Endothelial cell of umbilical vein (primary cell): ENCODE data around the gene CHD6. TPM values are rescaled to one million over a fixed set of nuclear protein-coding genes. Genes with fewer than 3 reads are reported as not detected.

Experiments
- BruUV-seq: library from RNA; stranded (reverse); fragments of 400-500 nt; replicated peaks from 2 replicates; lab custom pipeline; 2021; lab: Mats Ljungman, UMichigan
- CTCF ChIA-PET: fragments of 300-600, 350-600 bp; sonication (Branson Sonifier 250); formaldehyde crosslinking; loops from one replicate; lab custom pipeline; 2021; ENCODE audit warnings: antibody characterized with exemption, inconsistent platforms; lab: Charles Lee
- POLR2A ChIA-PET: fragments of 300-600, 350-600 bp; sonication (Branson Sonifier 250); formaldehyde crosslinking; loops from one replicate; lab custom pipeline; 2021; ENCODE audit warnings: antibody characterized with exemption, inconsistent platforms; lab: Charles Lee
- DNase-seq: peaks from one replicate; pipeline ENCODE4 v3.0.0-alpha.2; 2011; ENCODE audit warnings: low read depth, low spot score
- FAIRE-seq: peaks from 2 replicates; lab custom pipeline; 2011; peaks lifted over from hg19 to GRCh38; lab: Jason Lieb, UNC
- H2AFZ ChIP-seq: 2 replicates; pipeline ENCODE4 v1.6.0; 2012; ENCODE audit warnings: low read depth, low read length, control low read depth, inconsistent platforms
- H3K27ac ChIP-seq: 2 replicates; pipeline ENCODE4 v1.5.1; 2011; ENCODE audit warnings: low read depth, mild to moderate bottlenecking, control low read depth, low read length, moderate library complexity; ENCODE audit not compliant: insufficient read depth
- H3K27me3 ChIP-seq, 2 experiments: 2 replicates each; pipeline versions ENCODE4 v1.6.0 to v1.6.1; 2011; ENCODE audit warnings: low read length in 2 of 2, mixed read lengths in 1 of 2; ENCODE audit not compliant: control insufficient read depth in 2 of 2, insufficient read depth in 2 of 2
- H3K36me3 ChIP-seq, 2 experiments: 2 replicates in 1 of 2; 3 replicates in 1 of 2; pipeline ENCODE4 v1.5.1; 2011; ENCODE audit warnings: low read length in 2 of 2, mild to moderate bottlenecking in 1 of 2, moderate library complexity in 1 of 2; ENCODE audit not compliant: control insufficient read depth in 2 of 2, insufficient read depth in 2 of 2; ENCODE audit errors: extremely low read depth in 1 of 2
- H3K4me1 ChIP-seq: 3 replicates; pipeline ENCODE4 v1.5.1; 2011; ENCODE audit warnings: mild to moderate bottlenecking, low read length; ENCODE audit not compliant: control insufficient read depth, insufficient read depth; ENCODE audit errors: extremely low read depth
- H3K4me2 ChIP-seq: 2 replicates; pipeline ENCODE4 v1.6.1; 2011; ENCODE audit warnings: low read length, control low read depth, mixed read lengths; ENCODE audit not compliant: insufficient read depth
- H3K4me3 ChIP-seq, 3 experiments: fragments of 200-600 bp in 1 of 3; sonication (generic), shearing (Covaris generic) in 1 of 3; replicated peaks in 1 of 3; 2 replicates each; pipeline ENCODE4 v1.5.1; 2011 to 2016; ENCODE audit warnings: control low read depth in 3 of 3, low read length in 3 of 3, mild to moderate bottlenecking in 2 of 3, inconsistent platforms in 1 of 3, low read depth in 1 of 3, moderate library complexity in 1 of 3; ENCODE audit not compliant: insufficient read depth in 1 of 3
- H3K79me2 ChIP-seq: 2 replicates; pipeline ENCODE4 v1.6.0; 2012; ENCODE audit warnings: low read length, inconsistent platforms; ENCODE audit not compliant: control insufficient read depth, insufficient read depth
- H3K9ac ChIP-seq: replicated peaks from 2 replicates; pipeline ENCODE3; 2011; ENCODE audit warnings: low read length, control low read depth; ENCODE audit not compliant: insufficient read depth; ENCODE audit errors: extremely low read depth
- H3K9me1 ChIP-seq: replicated peaks from 3 replicates; pipeline ENCODE4 v1.6.0; 2011; ENCODE audit warnings: mild to moderate bottlenecking, low read length; ENCODE audit not compliant: control insufficient read depth, insufficient read depth; ENCODE audit errors: extremely low read depth
- H3K9me3 ChIP-seq: replicated peaks from 2 replicates; pipeline ENCODE4 v1.5.1; 2012; ENCODE audit warnings: low read length, inconsistent platforms; ENCODE audit not compliant: control insufficient read depth, insufficient read depth
- H4K20me1 ChIP-seq: replicated peaks from 2 replicates; pipeline ENCODE3; 2011; ENCODE audit warnings: mild to moderate bottlenecking, low read length; ENCODE audit not compliant: control insufficient read depth, insufficient read depth; ENCODE audit errors: extremely low read depth
- GATA2 ChIP-seq: IDR thresholded peaks from 2 replicates; pipeline ENCODE4 v1.7.0; 2011; ENCODE audit warnings: low read depth, mild to moderate bottlenecking, moderate library complexity, mixed read lengths, low read length; ENCODE audit not compliant: insufficient read length, insufficient read depth
- POLR2A ChIP-seq: IDR thresholded peaks from 2 replicates; pipeline ENCODE4 v1.6.1; 2012; ENCODE audit warnings: low read depth, mild to moderate bottlenecking, control low read depth, low read length
- POLR2AphosphoS5 ChIP-seq: IDR thresholded peaks from 2 replicates; pipeline ENCODE4 v1.6.1; 2012; ENCODE audit warnings: low read depth, mild to moderate bottlenecking, control low read depth, low read length, moderate library complexity; ENCODE audit not compliant: insufficient read depth
- dilution Hi-C: fragments of 300-500 bp; cut with MboI; formaldehyde crosslinking; loops from one replicate; pipeline ENCODE4 v1.15.0; 2019; ENCODE audit warnings: low sequenced_read_pairs; ENCODE audit not compliant: extremely low pct_ligation_motif_present
- intact Hi-C: fragments of 100-400 bp; cut with micrococcal nuclease; formaldehyde crosslinking; loops from one replicate; pipeline ENCODE4 v1.10.0; 2022
- polyA plus RNA-seq, 4 experiments: library from polyadenylated mRNA; depleted of rRNA in 3 of 4; stranded (reverse) in 3 of 4; unstranded in 1 of 4; fragments of >200 nt; gene quantifications; 2 replicates each; pipeline versions ENCODE4 v1.2.1 to v1.2.3, GENCODE V29; 2011 to 2012; ENCODE audit warnings: missing spikeins in 1 of 4
- total RNA-seq: library from RNA; stranded (reverse); gene quantifications from 2 replicates; pipeline ENCODE4 v1.2.3, GENCODE V29; 2021
- TF ChIP-seq, protein P1 (sequence below), 2 donors: IDR thresholded peaks; 1 replicate in 1 of 2; 2 replicates in 1 of 2; pipeline ENCODE4 v1.5.1; 2011; ENCODE audit warnings: low read length in 2 of 2, mild to moderate bottlenecking in 2 of 2, moderate library complexity in 2 of 2, control low read depth in 1 of 2, inconsistent platforms in 1 of 2, low read depth in 1 of 2; ENCODE audit not compliant: insufficient read depth in 1 of 2; ENCODE audit errors: extremely low read depth in 1 of 2

CHD6 gene
- total and polyA plus RNA-seq, 2 donors (not counting 3 experiments of a cell fraction or from before 2014, with no cell fraction given), result 7.2 to 33.7 TPM

GRCh38 chr20:41382791-41383305, 235.3 kb downstream of the CHD6 start:
- Histone ChIP-seq H2AFZ (no peak overlapping the region), H3K79me2 (no peaks in the 10 kb centered on the region), H3K9ac (no peak overlapping the region), H3K4me3 (no peak overlapping the region), H3K4me2 (no peak overlapping the region), H4K20me1 (no peaks in the 10 kb centered on the region), H3K9me3 (no peaks in the 10 kb centered on the region), H3K9me1 (no peaks in the 10 kb centered on the region), H3K4me1 (no peaks in the 10 kb centered on the region), H3K27me3 (peaks cover 2 to 6% of the 10 kb centered on the region in 2 experiments), H3K36me3 (no peaks in the 10 kb centered on the region), H3K27ac (no peak overlapping the region)
- ChIA-PET POLR2A (no interaction called here), CTCF (interaction anchor here (1.0 kb wide), 1 partner anchor 9 kb away, joined by 3 read pairs; no protein-coding TSS in a partner anchor)
- DNase-seq (no peak), FAIRE-seq (no peak)
- BruUV-seq, result no TSS peak
- intact Hi-C loops (no loop called here), dilution Hi-C loops (no loop called here)
- TF ChIP-seq, protein P1, sequence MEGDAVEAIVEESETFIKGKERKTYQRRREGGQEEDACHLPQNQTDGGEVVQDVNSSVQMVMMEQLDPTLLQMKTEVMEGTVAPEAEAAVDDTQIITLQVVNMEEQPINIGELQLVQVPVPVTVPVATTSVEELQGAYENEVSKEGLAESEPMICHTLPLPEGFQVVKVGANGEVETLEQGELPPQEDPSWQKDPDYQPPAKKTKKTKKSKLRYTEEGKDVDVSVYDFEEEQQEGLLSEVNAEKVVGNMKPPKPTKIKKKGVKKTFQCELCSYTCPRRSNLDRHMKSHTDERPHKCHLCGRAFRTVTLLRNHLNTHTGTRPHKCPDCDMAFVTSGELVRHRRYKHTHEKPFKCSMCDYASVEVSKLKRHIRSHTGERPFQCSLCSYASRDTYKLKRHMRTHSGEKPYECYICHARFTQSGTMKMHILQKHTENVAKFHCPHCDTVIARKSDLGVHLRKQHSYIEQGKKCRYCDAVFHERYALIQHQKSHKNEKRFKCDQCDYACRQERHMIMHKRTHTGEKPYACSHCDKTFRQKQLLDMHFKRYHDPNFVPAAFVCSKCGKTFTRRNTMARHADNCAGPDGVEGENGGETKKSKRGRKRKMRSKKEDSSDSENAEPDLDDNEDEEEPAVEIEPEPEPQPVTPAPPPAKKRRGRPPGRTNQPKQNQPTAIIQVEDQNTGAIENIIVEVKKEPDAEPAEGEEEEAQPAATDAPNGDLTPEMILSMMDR (IDR thresholded peaks at IDR 0.05; ENCODE audit: extremely low read depth in 1 of 2, insufficient read depth in 1 of 2, low read depth in 1 of 2, low read length in 2 of 2), result no peak
- TF ChIP-seq POLR2AphosphoS5, result no peak

GRCh38 chr20:41380551-41381193, 237.5 kb downstream of the CHD6 start:
- H3K9ac ChIP-seq, result no peak overlapping the region
- intact Hi-C loops (no loop called here), dilution Hi-C loops (no loop called here)
- no peak overlapping the region for H3K4me2 ChIP-seq
- H2AFZ ChIP-seq, result no peak overlapping the region
- no peak overlapping the region for H3K27ac ChIP-seq
- BruUV-seq, result no TSS peak
- no peaks in the 10 kb centered on the region for H3K79me2 ChIP-seq
- H3K27me3 ChIP-seq, result peaks cover 2 to 6% of the 10 kb centered on the region in 2 experiments
- DNase-seq (no peak), FAIRE-seq (no peak)
- no peaks in the 10 kb centered on the region for H4K20me1 ChIP-seq
- no peaks in the 10 kb centered on the region for H3K36me3 ChIP-seq
- H3K4me1 ChIP-seq, result no peaks in the 10 kb centered on the region
- ChIA-PET POLR2A (no interaction called here), CTCF (no interaction called here)
- H3K9me3 ChIP-seq, result no peaks in the 10 kb centered on the region
- no peak overlapping the region for H3K4me3 ChIP-seq
- TF ChIP-seq POLR2A, result no peak
- no peak for TF ChIP-seq POLR2AphosphoS5
- TF ChIP-seq, protein P1 (IDR thresholded peaks at IDR 0.05; ENCODE audit: extremely low read depth in 1 of 2, insufficient read depth in 1 of 2, low read depth in 1 of 2, low read length in 2 of 2), result no peak
- no peak for TF ChIP-seq GATA2
- no peaks in the 10 kb centered on the region for H3K9me1 ChIP-seq
